GM12875 (cell line): Measurements from ENCODE around the gene PNPLA7.

ENCODE experiments used
- H3K4me3 ChIP-seq: one replicate; pipeline ENCODE4 v1.5.1; 2011; ENCODE audit warnings: low read depth, low read length, control low read depth
- CTCF ChIP-seq: IDR thresholded peaks from 2 replicates; pipeline ENCODE4 v1.5.1; 2011; ENCODE audit warnings: low read depth, mild to moderate bottlenecking, control low read depth, inconsistent platforms, low read length, moderate library complexity, borderline replicate concordance; ENCODE audit not compliant: insufficient read depth

The PNPLA7 gene

DNA sequence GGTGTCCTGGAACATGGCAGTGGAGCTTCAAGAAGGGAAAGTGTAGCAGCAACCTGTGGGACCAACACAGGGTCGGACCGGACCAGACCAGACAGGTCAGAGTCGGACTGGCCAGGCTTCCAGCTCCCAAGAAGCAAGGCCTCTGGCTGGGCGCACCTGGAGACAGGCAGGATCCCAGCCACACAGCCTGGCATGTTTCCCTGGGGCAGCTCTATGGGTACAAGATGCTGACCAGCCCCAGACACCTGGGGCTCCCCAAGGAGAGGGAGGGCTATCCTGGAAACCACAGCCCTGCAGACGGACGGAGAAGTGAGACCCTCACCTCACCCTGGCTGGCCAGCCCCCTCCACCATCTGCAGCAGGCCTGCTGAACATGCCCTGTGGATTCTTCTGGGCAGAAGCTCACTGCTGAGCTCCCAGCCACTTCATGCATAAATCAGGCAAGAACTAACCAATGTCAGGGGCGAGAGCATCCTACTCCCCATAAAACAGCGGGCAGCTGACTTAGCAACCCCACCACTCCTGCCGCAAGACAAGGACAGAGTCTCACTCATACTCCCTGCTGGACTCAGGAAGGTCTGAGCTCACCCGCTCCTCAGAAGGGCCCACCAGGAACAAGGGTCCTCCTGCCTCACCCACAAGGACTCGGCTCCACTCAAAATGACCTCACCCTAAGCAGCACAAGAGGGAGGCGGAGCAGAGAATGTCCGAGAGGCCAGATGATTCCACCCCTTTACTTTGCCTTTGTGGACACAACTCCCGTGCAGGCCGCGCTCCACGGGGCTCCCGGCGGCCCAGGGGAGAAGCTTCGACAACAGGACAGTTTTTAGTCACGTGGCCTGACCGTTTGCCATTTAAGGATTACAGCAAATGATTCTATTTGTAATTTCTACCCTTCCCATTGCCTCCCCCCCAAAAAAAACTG lies 31.4 kb upstream of the PNPLA7 start:
- no peak overlapping the region for H3K4me3 ChIP-seq
- no peak for TF ChIP-seq CTCF

DNA sequence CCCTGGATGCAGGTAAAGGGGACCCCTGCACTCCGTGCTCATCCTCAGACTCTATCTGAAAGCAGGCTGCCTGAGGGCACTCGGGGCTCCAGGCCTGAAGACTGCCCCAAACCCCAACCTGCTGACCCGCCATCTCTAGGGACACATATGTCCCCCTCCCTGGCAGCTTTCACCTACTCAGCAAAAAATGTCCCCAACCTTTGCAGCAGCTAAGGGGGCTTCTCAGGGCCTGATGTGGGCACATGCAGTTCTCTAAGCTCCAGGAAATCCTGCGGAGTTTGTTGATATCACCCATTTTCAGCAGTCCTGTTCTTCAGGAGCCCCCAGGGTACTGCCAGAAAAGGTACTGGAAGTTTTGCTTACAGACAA lies 30.7 kb upstream of the PNPLA7 start:
- TF ChIP-seq CTCF: no peak

GRCh38 chr9:137580209-137580953 lies 30.2 kb upstream of the PNPLA7 start:
- TF ChIP-seq CTCF: no peak
- no peak overlapping the region for H3K4me3 ChIP-seq

More for the DNA sequence above, 30.7 kb upstream of the PNPLA7 start:
- no peak overlapping the region for H3K4me3 ChIP-seq

- no peak for TF ChIP-seq CTCF
- no peak overlapping the region for H3K4me3 ChIP-seq
Observed at GRCh38 chr9:137579259-137579604, 29.0 kb upstream of the PNPLA7 start.

DNA sequence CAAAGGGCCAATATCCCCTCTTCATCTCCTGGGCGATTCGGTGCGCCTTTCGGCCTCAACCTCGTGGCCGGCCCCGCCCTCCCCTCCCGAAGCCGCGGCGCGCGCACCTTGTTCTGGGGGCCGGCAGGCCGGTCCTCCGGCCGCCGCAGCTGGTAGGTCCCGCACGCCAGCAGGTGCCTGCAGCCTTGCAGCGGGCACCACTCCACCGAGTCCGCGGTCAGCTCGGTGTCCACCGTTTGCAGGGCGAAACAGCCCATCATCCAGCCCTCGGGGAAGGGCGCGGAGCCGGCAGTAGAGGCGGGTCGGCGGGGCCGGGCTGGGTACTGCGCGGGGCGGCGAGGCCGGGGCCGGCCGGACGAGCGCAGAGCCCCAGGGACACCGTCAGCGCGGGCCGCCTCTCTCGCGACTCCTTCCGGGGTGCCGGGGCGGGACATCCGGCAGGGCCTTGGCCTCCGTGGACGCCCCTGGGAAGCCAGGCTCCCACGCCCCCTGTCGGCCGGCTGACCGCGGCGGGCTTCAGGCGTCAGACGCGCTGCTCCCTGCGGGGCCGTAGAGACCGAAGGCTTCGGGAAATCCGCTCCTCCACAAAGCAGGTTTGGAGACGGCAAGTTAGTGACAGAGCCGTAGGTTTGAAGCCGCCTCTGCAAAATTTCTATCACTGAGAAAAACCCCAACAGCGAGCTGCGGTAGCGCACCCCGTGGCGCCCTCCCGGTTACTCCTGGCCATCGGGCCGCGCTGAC lies 28.5 kb upstream of the PNPLA7 start, which contains the start of gene DPH7:
TSS of gene DPH7 (minus strand) at position 408 of the 741 bp plus-strand sequence. CDS start at position 260, 148 bp downstream.
- TF ChIP-seq CTCF: peak; percentile 97

DNA sequence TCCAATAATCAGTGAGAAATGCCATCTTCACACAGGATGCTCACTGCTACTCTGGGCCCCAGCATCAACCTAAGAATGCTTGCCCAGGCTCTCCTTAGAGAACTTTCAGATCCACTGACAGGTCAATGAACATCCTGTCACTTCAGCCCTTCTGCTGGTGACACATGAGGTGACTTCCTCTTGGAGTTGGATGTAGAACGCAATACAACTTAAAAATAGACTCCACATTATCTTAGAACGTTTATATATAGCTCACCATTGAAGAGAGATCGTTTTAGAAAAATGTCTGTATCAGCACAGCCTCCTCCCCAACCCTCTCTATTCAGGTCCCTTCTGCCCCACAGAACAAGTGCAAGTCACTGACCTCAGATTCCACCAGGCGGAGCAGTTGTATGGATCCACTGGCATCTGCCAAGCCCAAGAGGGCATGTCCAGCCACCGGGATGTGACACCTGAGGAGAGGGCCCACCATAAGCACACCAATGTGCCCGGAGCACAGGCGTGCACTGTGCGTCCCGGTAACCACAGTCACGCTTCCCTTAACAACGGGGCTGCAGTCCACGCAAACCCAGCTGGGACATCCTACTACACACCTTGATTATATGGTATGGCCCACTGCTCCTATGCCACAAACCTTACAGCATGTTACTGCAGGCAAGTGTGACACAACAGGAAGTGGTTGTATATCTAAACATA lies 25.7 kb upstream of the PNPLA7 start:
- H3K4me3 ChIP-seq: no peak overlapping the region
- peak; percentile 37 for TF ChIP-seq CTCF

More for the DNA sequence above, 28.5 kb upstream of the PNPLA7 start, which contains the start of gene DPH7:
- peak within 1 kb of the TSS; percentile 98 for H3K4me3 ChIP-seq
